Measurements from ENCODE around the gene MRPL19.
"Not testable (repeated sequence)": the region's sequence is repeated elsewhere in the genome, so short reads cannot be mapped to it uniquely, and the experiment has no call there.

MRPL19 gene

GRCh38 chr2:75616933-75617332 is 29.6 kb upstream of the MRPL19 start:
- no peak for DNase-seq

- DNase-seq, result no peak
Measured at GRCh38 chr2:75619956-75620740, 26.4 kb upstream of the MRPL19 start.

GRCh38 chr2:75621228-75621627 is 25.4 kb upstream of the MRPL19 start:
- no peak for DNase-seq

- DNase-seq, result no peak
Measured at GRCh38 chr2:75622500-75622899, 24.1 kb upstream of the MRPL19 start.

- no peak for DNase-seq
Measured at GRCh38 chr2:75622929-75623328, 23.7 kb upstream of the MRPL19 start.

- peak; percentile 44 to 58 for DNase-seq
Measured at GRCh38 chr2:75627902-75628504, 18.6 kb upstream of the MRPL19 start.

GRCh38 chr2:75632091-75632701 is 14.4 kb upstream of the MRPL19 start:
- no peak for DNase-seq

- DNase-seq, result no peak
Measured at GRCh38 chr2:75632813-75633212, 13.8 kb upstream of the MRPL19 start.

- no peak for DNase-seq
Measured at GRCh38 chr2:75633620-75634019, 13.0 kb upstream of the MRPL19 start.

- DNase-seq, result no peak
Measured at GRCh38 chr2:75634945-75635344, 11.6 kb upstream of the MRPL19 start.

GRCh38 chr2:75637568-75637967 is 9.0 kb upstream of the MRPL19 start:
- DNase-seq, result no peak

GRCh38 chr2:75640621-75641121 is 5.9 kb upstream of the MRPL19 start:
- DNase-seq, result peak; percentile 31 to 58

GRCh38 chr2:75641587-75641986 is 5.0 kb upstream of the MRPL19 start:
- DNase-seq, result no peak

GRCh38 chr2:75643980-75644379 is 2.6 kb upstream of the MRPL19 start:
- no peak for DNase-seq

GRCh38 chr2:75645643-75646042 is 940 bp upstream of the MRPL19 start:
- DNase-seq, result no peak

- no peak for DNase-seq
Measured at GRCh38 chr2:75646090-75646582, 447 bp upstream of the MRPL19 start.

- DNase-seq, result no peak
Measured at GRCh38 chr2:75647771-75648170, 1.2 kb downstream of the MRPL19 start.

GRCh38 chr2:75654012-75654411 is 7.4 kb downstream of the MRPL19 start:
- no peak for DNase-seq

GRCh38 chr2:75655861-75656260 is 9.3 kb downstream of the MRPL19 start:
- DNase-seq, result no peak

- DNase-seq, result no peak
Measured at GRCh38 chr2:75656563-75656962, 10.0 kb downstream of the MRPL19 start.

- no peak for DNase-seq
Measured at GRCh38 chr2:75657798-75658197, 11.2 kb downstream of the MRPL19 start.

- DNase-seq, result no peak
Measured at GRCh38 chr2:75666911-75667310, 20.3 kb downstream of the MRPL19 start.

GRCh38 chr2:75667884-75668283 is 21.3 kb downstream of the MRPL19 start:
- DNase-seq, result no peak

GRCh38 chr2:75675423-75675822 is 28.8 kb downstream of the MRPL19 start:
- not testable (repeated sequence) for DNase-seq
